HG03066 (cell line): Measurements from ENCODE around the gene OR8J3.
"Not testable (repeated sequence)": the region's sequence is repeated elsewhere in the genome, so short reads cannot be mapped to it uniquely, and the experiment has no call there.

ENCODE experiments used
- ATAC-seq: cut with Tn5 transposase; IDR thresholded peaks from one replicate; pipeline ENCODE4 v1.9.1; 2021; ENCODE audit warnings: low read depth; ENCODE audit not compliant: unreplicated experiment

The OR8J3 gene

GRCh38 chr11:56140151-56140661 lies at the start of gene OR8J3:
Gene OR8J3 (minus strand): TSS chr11:56140201. CDS start chr11:56137718, 2,483 bp downstream.
- no peak for ATAC-seq

- no peak for ATAC-seq
Observed at GRCh38 chr11:56188602-56189001, 48.6 kb upstream of the OR8J3 start.

- no peak for ATAC-seq
Observed at GRCh38 chr11:56183459-56183858, 43.5 kb upstream of the OR8J3 start.

GRCh38 chr11:56176318-56176717 lies 36.3 kb upstream of the OR8J3 start, which contains the start of gene OR5J2:
Gene OR5J2 (plus strand): TSS chr11:56176618. CDS start chr11:56176618, 0 bp downstream.
- ATAC-seq, result no peak

GRCh38 chr11:56172256-56172830 lies 32.3 kb upstream of the OR8J3 start:
- ATAC-seq, result no peak

- ATAC-seq, result no peak
Observed at GRCh38 chr11:56163804-56164203, 23.8 kb upstream of the OR8J3 start.

GRCh38 chr11:56160217-56160616 lies 20.2 kb upstream of the OR8J3 start, which contains the start of gene OR8K5:
Gene OR8K5 (minus strand): TSS chr11:56160317. CDS start chr11:56160317, 0 bp downstream.
- no peak for ATAC-seq

GRCh38 chr11:56152333-56152732 lies 12.3 kb upstream of the OR8J3 start:
- no peak for ATAC-seq

GRCh38 chr11:56151376-56151775 lies 11.4 kb upstream of the OR8J3 start:
- no peak for ATAC-seq

GRCh38 chr11:56143681-56144080 lies 3.7 kb upstream of the OR8J3 start:
- ATAC-seq, result not testable (repeated sequence)

GRCh38 chr11:56122073-56122472 lies 17.9 kb downstream of the OR8J3 start, which contains the start of gene OR8H3:
Gene OR8H3 (plus strand): TSS chr11:56122373. CDS start chr11:56122373, 0 bp downstream.
- no peak for ATAC-seq

GRCh38 chr11:56103210-56103737 lies 36.7 kb downstream of the OR8J3 start, which contains the start of gene OR8H2:
Gene OR8H2 (plus strand): TSS chr11:56103687. CDS start chr11:56105043, 1,356 bp downstream.
- no peak for ATAC-seq

- no peak for ATAC-seq
Observed at GRCh38 chr11:56093008-56093407, 47.0 kb downstream of the OR8J3 start, which contains the start of gene OR8I2. Gene OR8I2 (plus strand): TSS chr11:56093308. CDS start chr11:56093308, 0 bp downstream.

GRCh38 chr11:56089697-56090096 lies 50.3 kb downstream of the OR8J3 start:
- no peak for ATAC-seq
